IMR-90 (cell line): ENCODE data around the gene DDHD1.

Source experiments
- BHLHE40 ChIP-seq: fragments of 150-350 bp; IDR thresholded peaks from 2 replicates; pipeline ENCODE4 v1.6.1; 2016; ENCODE audit warnings: mild to moderate bottlenecking, low read depth, low read length
- CEBPB ChIP-seq: IDR thresholded peaks from 2 replicates; pipeline ENCODE4 v1.6.1; 2012; ENCODE audit warnings: low read depth, low read length, improper control_type of control experiment
- CHD1 ChIP-seq: IDR thresholded peaks from 2 replicates; pipeline ENCODE4 v1.6.1; 2012; ENCODE audit warnings: low read depth, low read length, improper control_type of control experiment
- FOS ChIP-seq: fragments of 150-350 bp; IDR thresholded peaks from 2 replicates; pipeline ENCODE4 v1.6.1; 2016; ENCODE audit warnings: low read depth, low read length
- MAFK ChIP-seq: IDR thresholded peaks from 2 replicates; pipeline ENCODE4 v1.6.1; 2012; ENCODE audit warnings: low read depth, low read length, improper control_type of control experiment
- MXI1 ChIP-seq: IDR thresholded peaks from 2 replicates; pipeline ENCODE4 v1.6.1; 2012; ENCODE audit warnings: low read depth, mild to moderate bottlenecking, low read length, moderate library complexity, borderline replicate concordance
- POLR2A ChIP-seq: IDR thresholded peaks from 2 replicates; pipeline ENCODE4 v1.6.1; 2012; ENCODE audit warnings: mild to moderate bottlenecking, low read depth, low read length
- RAD21 ChIP-seq: IDR thresholded peaks from 2 replicates; pipeline ENCODE4 v1.6.1; 2012; ENCODE audit warnings: low read length, improper control_type of control experiment
- RCOR1 ChIP-seq: IDR thresholded peaks from 2 replicates; pipeline ENCODE4 v1.6.1; 2012; ENCODE audit warnings: mild to moderate bottlenecking, low read length, improper control_type of control experiment; ENCODE audit not compliant: insufficient replicate concordance
- RFX5 ChIP-seq: IDR thresholded peaks from 2 replicates; pipeline ENCODE4 v1.8.0; 2012; ENCODE audit warnings: low read depth, mild to moderate bottlenecking, low read length, moderate library complexity
- SMC3 ChIP-seq: fragments of 150-350 bp; IDR thresholded peaks from 2 replicates; pipeline ENCODE4 v1.6.1; 2016; ENCODE audit warnings: low read depth, mild to moderate bottlenecking, antibody characterized with exemption, low read length, moderate library complexity
- TF ChIP-seq, protein P1 (sequence below): conservative IDR thresholded peaks from 2 replicates; pipeline ENCODE4 v1.5.1; 2012; ENCODE audit warnings: mild to moderate bottlenecking, low read depth, low read length, improper control_type of control experiment
- TF ChIP-seq, protein P2 (sequence below): fragments of 150-350 bp; IDR thresholded peaks from 2 replicates; pipeline ENCODE4 v1.6.1; 2017; ENCODE audit warnings: mild to moderate bottlenecking, antibody characterized with exemption, low read length, low read depth
- TF ChIP-seq, protein P3 (sequence below): fragments of 150-350 bp; IDR thresholded peaks from 2 replicates; pipeline ENCODE4 v1.6.1; 2016; ENCODE audit warnings: low read depth, mild to moderate bottlenecking, low read length, moderate library complexity, borderline replicate concordance

DNA sequence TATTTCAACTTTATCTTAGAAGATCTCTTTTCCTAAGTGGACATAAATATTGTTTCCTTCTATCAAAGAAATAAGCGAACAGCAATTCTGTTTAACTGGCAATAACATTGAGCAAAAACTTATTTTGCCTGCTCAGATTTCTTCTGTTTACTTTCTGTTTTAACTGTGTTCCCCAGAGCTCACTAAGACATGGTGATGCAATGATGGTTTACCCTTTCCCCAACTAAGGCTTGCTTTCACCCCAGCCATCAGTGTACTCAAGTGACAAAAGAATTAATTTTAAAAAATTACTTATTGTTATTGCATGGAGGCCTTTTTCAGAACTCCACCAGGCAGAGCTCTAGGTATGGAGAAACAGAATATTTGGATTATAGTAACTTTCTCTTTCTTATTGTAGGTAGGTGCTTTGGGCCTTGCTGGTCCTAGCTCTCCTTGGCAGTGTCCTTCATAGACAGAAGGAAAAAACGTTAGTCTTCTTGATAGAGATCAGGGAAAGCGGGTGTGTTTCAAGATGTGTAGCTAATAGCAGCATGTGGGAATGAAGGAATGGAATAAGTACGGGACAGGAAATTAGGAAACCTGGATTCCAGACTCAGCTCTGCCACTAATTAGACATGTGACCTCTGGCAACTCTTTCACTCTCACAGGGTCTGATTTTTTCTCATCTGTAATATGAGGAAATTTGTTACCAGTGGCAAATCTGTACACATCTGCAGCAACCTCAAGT is 14.6 kb upstream of the DDHD1 start:
- no peak for TF ChIP-seq MXI1
- TF ChIP-seq, protein P1, sequence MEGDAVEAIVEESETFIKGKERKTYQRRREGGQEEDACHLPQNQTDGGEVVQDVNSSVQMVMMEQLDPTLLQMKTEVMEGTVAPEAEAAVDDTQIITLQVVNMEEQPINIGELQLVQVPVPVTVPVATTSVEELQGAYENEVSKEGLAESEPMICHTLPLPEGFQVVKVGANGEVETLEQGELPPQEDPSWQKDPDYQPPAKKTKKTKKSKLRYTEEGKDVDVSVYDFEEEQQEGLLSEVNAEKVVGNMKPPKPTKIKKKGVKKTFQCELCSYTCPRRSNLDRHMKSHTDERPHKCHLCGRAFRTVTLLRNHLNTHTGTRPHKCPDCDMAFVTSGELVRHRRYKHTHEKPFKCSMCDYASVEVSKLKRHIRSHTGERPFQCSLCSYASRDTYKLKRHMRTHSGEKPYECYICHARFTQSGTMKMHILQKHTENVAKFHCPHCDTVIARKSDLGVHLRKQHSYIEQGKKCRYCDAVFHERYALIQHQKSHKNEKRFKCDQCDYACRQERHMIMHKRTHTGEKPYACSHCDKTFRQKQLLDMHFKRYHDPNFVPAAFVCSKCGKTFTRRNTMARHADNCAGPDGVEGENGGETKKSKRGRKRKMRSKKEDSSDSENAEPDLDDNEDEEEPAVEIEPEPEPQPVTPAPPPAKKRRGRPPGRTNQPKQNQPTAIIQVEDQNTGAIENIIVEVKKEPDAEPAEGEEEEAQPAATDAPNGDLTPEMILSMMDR = no peak
- no peak for TF ChIP-seq RAD21
- no peak for TF ChIP-seq BHLHE40
- TF ChIP-seq POLR2A = no peak
- no peak for TF ChIP-seq FOS
- TF ChIP-seq, protein P2, sequence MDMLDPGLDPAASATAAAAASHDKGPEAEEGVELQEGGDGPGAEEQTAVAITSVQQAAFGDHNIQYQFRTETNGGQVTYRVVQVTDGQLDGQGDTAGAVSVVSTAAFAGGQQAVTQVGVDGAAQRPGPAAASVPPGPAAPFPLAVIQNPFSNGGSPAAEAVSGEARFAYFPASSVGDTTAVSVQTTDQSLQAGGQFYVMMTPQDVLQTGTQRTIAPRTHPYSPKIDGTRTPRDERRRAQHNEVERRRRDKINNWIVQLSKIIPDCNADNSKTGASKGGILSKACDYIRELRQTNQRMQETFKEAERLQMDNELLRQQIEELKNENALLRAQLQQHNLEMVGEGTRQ = no peak
- no peak for TF ChIP-seq RFX5
- TF ChIP-seq, protein P3, sequence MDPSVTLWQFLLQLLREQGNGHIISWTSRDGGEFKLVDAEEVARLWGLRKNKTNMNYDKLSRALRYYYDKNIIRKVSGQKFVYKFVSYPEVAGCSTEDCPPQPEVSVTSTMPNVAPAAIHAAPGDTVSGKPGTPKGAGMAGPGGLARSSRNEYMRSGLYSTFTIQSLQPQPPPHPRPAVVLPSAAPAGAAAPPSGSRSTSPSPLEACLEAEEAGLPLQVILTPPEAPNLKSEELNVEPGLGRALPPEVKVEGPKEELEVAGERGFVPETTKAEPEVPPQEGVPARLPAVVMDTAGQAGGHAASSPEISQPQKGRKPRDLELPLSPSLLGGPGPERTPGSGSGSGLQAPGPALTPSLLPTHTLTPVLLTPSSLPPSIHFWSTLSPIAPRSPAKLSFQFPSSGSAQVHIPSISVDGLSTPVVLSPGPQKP = no peak
- TF ChIP-seq SMC3 = no peak
- TF ChIP-seq RCOR1 = no peak
- peak; percentile 75 for TF ChIP-seq CEBPB
- no peak for TF ChIP-seq CHD1
- TF ChIP-seq MAFK = no peak
